AG20443 (cell line): ENCODE measurements around the gene LYPLA2.
A peak's percentile ranks its signal among the peaks of the same experiment; 100 is the strongest.
"Not testable (repeated sequence)": the region's sequence is repeated elsewhere in the genome, so short reads cannot be mapped to it uniquely, and the experiment has no call there.

Experiments used
- DNase-seq: peaks from one replicate; pipeline ENCODE4 v3.0.0; 2012; ENCODE audit warnings: low spot score, mixed read lengths

The LYPLA2 gene

DNA sequence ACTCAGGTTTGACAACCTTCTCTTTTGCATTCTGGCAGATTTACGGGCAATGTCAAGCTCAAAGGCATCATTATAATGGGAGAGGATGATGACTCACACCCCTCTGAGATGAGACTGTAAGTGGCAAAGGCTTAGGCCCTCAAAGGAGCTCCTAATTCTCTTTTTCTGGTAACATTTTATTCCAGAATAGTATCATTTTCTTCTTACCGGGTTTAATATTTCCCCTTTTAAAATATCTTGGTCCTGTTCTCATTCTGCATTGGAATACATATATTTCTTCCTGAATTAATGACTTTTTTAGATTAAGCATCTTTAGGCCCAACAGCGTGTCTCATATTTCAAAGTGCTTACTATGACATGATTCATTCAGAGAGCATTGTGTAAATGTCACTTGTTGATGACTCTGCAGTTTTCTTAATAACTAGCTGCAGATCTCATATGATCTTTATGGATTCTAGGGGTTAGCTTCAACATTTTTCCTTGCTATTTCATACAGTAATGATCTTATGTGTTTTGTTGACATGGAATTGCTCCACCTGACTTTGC, 11.0 kb upstream of the LYPLA2 start:
- DNase-seq, result peak; percentile 43

DNA sequence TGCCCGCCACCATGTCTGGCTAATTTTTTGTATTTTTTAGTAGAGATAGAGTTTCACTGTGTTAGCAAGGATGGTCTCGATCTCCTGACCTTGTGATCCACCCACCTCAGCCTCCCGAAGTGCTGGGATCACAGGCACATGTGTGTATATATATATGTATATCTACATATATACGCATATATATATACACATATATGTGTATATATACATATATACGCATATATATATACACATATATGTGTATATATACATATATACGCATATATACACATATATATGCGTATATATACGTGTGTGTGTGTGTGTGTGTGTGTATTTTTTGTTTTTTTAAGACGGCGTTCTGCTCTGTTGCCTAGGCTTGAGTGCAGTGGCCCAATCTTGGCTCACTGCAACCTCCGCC, 7.8 kb upstream of the LYPLA2 start:
- not testable (repeated sequence) for DNase-seq

DNA sequence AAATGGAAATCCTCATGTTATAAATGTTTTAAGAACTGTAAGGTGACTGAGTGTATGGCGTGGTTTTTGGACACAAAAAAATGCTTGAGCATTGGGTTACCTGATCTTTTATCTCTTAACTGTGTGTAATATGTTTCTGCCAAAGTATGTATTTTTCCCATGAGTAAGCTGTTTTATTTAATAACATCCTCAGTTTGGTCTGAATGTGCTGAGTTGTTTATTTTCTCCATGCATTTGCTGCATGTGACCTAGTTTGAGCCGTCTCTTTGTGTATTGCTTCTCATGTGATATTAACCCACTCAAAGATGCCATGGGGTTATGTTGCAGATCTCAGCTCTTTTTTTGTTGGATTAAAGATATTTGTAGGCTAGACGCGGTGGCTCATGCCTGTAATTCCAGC, 6.1 kb upstream of the LYPLA2 start:
- DNase-seq, result no peak

DNA sequence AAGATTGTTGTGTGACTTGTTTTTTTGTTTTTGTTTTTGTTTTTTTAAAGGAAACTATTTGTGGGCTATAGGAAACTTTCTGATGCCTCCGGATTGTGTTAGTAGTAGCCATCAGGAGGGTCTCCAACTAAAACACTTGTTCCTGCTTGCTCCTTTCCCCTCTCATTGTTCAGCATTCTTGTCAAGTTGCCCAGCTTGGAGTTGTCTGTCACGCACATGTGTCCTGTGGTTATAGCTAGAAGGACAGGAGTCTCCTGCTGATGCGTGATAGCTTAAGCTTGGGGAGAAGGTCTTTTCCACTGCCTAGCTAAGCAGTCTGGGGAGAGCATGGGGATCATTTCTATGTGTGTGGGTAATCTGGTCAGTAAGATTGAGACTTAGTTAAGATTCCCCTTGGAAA, 3.2 kb upstream of the LYPLA2 start:
- DNase-seq, result no peak

DNA sequence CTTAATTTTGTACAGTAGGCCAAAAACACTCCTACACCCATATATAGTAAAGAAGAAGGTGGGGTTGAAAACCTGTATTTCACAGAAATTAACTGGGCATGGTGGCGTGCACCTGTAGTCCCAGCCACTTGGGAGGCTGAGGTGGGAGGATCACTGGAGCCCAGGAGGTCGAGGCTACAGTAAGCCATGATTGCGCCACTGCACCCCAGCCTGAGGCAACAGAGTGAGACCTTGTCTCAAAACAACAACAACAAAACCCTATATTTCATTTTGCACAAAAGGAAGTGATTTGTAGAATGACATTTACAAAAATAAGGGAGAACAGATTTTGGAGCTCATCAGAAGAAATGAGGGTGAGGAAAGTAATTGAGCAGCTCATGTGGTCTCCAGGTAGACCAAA, 2.2 kb upstream of the LYPLA2 start:
- no peak for DNase-seq

DNA sequence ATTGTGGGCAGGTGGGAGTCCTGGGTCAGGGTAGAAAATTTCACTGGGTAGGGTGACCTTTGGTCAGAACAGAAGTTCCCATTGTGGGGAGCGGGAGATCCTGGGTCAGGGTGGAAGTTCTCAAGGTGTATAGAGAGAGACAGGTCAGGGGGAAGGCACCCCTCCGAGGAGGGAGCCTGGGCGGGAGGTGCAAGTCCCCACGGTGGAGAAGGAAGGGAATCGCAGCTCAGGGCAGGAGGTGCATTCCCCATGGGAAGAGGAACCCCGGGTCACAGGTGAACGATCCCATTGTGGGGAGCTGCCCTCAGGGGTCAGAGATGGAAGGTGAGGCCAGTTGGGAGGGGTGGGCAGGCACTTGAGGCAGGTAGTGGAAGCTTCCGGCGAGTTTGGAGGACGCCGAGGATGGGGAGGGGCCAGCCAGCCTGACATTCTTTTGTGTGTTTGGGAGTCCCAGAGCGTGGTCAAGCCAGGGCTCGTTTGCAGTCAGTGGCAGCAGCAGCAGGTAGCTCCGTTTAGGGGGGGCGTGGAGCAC, 637 bp downstream of the LYPLA2 start:
- DNase-seq, result peak; percentile 48

DNA sequence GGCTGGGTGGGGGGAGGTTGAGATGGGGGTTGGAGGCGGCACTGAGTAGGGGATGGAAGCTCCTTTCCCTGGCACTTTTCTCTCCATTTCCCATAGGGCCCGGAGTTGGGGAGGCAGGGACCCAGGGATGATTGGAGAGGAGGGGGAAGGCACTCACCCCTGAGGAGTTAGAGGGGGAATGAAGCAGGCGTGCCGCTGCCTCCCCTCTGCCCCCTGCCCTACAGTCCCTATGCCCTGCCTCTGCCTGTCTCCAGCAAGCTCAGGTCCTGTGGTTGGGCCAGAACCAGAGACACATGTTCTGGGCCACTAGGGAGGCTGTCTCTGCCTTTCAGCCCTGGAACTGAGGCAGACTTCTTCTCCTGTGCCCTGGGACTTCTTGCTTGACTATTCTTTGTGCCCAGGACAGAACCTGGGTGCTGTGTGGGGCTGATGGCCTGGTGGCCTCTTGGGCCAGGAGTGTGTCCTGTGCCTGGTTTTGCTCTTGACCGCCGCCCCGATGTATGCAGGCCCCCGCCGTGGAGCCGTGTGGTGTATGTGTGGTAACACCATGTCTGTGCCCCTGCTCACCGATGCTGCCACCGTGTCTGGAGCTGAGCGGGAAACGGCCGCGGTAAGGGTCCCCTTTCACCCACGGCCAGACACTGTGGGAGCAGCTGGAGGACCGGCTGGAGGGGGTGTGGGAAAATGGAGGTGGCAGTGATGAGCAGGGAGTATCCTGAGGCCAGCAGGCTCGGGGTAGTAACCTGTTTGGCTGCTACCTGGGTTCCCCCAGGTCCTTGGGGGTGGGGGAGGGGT, 1.4 kb downstream of the LYPLA2 start:
- DNase-seq, result no peak

DNA sequence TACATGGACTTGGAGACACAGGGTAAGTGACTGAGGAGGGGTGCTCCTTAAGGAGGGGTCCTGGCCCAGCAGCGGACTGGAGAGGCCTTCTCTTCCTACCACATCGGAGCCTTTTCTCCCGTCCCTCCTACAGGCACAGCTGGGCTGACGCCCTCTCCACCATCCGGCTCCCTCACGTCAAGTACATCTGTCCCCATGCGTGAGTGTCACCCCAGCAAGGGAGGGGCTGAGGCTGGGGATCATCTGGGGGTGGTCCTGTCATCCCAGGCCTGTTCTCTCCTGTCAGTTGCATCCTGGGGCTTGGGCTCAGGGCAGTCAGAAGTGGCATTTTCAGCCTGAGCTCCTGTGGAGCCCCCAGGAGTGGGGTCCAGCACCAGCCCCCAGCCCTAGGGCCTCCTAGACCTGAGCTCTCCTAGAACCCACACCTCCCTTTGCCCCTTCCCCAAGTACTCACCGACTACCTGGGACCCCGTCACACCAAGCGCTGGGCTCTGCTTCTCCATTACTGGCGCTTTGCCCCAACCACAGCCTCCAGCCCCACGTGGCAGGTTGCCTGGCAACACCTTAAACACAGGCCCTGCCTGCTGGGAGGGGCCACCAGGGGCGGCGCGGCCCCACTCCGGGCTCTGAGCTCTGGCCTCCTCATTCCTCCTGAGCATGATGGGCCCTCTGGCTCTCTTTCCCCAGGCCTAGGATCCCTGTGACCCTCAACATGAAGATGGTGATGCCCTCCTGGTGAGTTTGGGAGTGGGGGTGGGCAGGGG, 2.3 kb downstream of the LYPLA2 start:
- DNase-seq, result peak; percentile 62

DNA sequence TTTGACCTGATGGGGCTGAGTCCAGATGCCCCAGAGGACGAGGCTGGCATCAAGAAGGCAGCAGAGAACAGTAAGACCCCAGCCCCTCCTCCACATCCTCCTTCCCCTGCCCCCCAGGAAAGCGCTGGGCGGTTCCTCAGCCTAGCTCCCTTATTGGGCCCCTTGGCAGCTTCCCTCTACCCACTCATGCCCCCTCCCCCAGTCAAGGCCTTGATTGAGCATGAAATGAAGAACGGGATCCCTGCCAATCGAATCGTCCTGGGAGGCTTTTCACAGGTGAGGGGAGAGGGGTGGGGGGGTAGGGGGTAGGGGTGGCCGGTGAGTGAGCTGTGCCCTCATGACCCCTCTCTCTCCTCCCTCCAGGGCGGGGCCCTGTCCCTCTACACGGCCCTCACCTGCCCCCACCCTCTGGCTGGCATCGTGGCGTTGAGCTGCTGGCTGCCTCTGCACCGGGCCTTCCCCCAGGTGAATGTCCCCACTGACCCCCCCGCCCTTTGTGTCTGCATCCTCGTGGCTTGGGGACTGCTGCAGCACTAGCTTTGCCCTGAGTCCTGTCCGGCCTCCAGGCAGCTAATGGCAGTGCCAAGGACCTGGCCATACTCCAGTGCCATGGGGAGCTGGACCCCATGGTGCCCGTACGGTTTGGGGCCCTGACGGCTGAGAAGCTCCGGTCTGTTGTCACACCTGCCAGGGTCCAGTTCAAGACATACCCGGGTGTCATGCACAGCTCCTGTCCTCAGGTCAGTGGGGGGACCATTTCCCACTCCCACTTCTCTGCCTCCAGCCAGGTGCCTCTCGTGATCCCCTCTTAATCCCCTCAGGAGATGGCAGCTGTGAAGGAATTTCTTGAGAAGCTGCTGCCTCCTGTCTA, 3.2 kb downstream of the LYPLA2 start:
- no peak for DNase-seq

DNA sequence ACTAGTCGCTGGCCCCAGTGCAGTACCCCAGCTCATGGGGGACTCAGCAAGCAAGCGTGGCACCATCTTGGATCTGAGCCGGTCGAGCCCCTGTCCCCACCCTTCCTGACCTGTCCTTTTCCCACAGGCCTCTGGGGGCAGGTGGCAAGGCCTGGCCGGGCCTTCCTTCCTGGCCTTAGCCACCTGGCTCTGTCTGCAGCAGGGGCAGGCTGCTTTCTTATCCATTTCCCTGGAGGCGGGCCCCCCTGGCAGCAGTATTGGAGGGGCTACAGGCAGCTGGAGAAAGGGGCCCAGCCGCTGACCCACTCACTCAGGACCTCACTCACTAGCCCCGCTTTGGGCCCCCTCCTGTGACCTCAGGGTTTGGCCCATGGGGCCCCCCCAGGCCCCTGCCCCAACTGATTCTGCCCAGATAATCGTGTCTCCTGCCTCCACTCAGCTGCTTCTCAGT, 3.8 kb downstream of the LYPLA2 start:
- not testable (repeated sequence) for DNase-seq

DNA sequence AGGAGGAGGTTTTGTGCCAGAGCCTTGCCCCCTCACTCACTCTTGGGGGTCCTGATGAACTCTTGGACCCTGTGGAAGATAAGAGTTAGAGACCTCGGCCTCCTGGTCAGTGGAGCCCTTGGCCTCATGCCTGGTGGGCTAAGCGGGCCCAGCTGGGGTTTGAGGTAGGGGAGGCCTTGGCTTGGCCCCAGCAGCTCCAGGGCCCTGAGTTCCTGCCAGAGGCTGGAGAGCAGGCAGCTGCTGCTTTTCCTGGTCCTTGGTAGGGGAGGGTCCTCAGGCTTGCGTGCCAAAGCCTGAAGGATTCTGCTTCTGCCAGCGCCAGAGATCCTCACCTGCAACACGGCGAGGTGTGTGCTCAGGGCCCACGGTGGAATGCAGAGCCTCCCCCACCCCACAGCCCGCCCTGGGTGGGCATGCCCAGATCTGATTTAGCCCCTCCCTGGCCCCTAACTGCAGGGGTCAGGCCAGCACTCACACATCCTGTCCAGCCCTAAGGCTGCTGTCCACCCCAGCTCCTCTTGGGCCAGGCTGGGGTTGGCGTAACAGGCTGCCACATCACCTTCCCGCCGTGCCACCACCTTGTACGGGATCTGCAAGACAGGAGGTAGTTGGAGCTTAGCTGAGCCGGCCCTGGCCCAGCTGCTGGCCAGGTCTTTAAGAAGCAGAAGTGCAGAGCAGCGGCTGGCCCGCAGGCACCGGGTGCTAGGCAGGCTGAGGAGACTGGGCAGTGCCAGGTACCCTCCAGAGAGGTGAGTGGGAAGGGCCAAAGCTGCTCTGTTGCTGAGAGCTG, 4.9 kb downstream of the LYPLA2 start:
- DNase-seq, result no peak

DNA sequence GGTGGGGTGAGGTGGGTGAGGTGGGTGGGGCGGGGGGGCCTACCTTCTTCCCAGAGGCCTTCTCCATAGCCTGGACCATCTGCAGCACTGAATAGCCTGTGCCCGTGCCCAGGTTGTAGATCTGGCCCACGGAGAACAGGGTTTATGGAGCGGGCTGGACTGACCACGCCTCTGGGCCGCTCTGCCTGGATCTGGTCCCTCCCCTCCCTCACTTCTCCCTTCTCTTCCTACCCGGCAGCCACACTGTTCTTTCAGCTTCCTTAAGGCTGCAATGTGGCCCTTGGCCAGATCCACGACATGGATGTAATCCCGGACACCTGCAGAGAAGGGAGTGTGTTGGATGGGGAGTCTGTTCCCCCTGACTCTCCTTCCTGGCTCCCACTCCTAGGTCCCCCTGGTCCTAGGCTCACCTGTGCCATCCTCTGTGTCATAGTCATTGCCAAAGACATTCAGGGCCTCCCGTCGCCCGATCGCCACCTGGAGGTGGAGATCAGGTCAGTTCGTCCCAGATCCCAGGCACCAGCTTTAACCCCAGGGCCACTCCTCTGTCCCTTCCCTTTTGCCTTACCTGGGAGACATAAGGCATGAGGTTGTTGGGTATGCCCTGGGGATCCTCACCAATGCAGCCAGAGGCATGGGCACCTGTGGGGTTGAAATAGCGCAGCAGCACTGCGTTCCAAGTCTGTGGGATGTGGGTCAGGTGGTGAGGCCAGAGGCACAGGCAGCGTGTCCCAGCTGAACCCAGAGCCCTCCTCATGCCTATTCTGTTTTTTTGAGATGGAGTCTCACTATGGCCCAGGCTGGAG, 5.7 kb downstream of the LYPLA2 start:
- DNase-seq, result no peak

DNA sequence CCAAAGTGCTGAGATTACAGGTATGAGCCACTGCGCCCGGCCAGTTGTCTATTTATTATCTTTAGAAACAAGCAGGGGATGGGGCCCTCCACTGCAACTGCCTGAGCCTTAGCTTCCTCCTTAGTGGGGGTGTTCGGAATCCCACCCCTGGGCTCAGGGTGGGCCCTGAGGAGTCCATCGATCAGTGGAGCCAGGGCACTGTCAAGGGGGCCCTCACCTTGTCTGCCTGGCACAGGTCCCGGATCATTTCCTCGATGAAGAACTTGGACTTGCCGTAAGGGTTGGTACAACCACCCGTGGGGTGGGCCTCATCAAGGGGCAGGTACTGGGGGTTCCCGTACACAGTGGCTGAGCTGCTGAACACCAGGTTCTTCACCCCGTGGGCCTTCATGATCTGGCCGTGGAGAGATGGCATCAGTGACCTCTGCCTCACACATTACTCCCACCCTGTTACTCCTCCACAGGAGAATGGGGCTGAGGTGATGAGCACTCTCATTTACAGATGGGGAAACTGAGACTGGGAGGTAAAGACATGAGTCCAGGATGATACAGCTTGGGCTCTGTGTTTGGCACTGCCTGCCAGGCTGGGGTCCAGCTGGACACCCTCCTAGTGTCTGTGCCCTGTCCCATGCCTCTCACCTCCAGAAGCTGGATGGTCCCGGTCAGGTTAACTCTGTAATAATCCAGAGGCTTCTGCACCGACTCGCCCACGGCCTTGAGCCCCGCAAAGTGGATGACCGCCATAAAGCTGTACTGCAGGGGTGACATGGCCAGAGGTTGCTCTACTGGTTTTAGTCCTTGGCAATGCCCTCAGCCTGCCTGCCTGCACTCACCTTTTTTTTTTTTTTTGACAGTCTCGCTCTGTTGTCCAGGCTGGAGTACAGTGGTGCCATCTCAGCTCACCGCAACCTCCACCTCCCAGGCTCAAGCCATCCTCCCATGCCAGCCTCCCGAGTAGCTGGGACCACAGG, 6.8 kb downstream of the LYPLA2 start:
- no peak for DNase-seq

DNA sequence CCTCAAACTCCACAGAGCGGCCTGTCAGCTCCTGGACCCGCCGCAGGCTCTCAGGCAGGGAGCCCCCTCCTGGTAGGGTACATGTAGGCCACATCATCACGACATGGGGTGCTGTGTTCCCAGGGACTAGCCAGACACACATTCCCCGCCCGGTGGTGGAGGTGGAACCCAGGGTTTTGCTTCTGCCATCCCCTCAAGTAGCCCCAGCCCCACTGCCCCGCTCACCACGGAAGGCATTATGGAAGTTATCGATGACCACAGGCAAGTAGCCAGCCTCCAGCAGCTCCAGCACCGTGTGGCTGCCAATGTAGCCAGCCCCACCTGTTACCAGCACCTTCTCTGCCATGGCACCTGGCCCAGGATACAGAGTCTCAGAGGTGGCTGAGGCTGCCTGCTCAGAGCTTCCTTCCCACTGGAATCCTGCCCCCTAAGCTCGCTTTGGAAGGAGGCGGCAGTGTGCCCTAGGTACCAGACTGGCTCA, 7.8 kb downstream of the LYPLA2 start:
- DNase-seq, result no peak

DNA sequence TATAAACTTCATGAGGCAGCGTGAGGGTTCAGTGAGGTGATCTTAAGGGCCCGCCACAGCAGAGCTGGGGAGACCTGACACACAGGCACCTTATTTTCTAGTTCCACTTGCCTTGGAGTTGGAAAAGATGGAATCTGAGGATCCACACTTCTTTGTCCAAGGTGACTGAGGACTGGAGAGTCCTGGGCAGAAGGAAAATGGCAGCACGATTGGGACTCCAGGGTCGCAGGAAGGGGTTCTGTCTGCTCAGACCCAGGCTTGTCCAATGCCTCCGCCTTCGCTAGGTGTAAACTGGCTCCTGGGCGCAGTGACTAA, 8.3 kb downstream of the LYPLA2 start:
- DNase-seq, result no peak

DNA sequence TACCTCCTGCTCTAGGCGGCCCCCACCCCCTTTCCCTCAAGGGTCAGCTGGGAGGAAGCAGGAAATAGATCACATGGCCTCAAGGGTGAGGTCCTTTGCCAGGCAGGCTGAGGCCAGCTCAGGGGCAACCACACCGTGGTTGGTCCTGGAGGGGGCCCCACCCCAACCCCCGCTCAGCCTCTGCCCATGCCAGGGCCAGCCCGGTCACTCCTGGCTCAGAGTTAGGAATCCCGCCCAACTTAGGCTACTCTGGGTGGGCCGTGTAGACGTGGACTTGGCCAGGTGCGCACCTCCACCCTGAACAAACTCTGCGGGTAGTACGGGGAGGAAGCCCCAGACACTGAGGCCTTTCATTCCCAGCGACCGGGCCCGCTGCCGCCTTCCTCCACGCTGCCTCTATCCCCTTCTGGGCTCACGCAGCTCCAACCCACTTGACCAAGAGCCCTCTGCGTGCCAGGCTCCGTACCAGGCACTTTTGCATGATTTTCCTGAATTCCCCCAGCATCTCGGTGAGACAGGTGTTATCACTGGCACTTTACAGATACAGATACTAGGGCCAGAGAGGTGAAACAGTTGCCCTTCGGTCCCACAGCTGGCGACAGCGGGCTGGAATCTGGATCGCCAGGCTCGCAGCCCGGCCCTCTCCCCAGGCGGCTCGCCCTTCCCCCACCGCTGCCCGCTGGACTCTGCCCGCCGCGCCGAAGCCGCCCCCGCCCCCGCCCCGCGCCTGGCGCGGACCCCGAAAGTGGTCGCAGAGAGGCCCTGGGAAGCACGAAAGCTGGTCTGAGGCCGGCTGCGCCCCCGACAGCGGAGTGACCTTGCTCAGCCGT, 8.8 kb downstream of the LYPLA2 start:
- DNase-seq, result peak; percentile 66

DNA sequence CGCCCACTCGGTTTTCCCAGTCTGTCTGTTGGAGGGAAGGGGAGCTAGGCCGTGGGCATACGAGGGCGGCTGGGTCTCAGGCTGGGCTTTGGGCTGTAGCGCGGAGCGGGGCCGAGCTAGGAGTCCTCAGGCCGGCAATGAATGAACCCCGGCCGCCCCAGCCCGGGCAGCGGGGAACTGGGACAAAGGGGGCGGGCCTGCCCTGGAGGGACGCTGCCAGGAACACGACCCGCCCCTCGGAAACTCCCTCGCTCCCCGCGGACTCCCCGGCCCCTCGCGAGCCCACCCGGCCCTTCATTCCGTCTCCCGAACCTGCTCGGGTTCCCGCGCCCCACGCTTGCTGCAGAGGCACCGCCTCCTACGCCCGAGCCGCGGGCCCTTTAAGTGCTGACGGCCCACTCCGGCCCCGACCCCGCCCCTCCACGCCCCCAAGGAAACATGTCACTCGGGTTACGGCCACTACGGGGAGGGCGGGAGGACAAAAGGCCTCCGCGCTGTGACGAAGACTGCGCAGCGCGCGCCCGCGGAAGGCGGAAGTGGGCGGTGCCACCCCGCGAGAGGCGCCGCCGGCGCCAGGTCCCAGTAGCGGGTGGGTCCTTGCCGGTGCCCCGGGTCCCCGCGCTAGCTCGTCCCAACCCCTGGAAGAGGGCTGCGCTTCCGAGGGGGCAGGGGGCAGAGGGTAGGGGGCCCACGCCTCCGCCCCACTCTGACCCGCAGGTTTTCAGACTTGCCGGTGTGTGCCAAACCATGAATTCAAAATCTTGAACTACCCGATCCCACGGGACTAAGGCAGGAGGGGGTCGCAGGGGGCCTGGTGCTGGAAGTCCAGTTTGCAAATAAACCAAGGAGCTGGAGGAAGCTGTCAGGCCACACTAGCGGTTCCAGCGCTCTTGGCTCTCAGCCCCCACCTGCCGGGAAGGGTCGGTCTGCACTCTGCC, 9.7 kb downstream of the LYPLA2 start, which contains the start of gene GALE:
TSS of gene GALE (minus strand) at position 355 of the 938 bp plus-strand sequence. CDS start 1,747 bp downstream, outside the sequence.
- DNase-seq, result peak; percentile 98
